Measurements from ENCODE around the gene SHISA9. TPM values are rescaled to one million over a fixed set of nuclear protein-coding genes. Genes with fewer than 3 reads are reported as not detected.

The SHISA9 gene
- total RNA-seq, 2 donors from 2014 or later: 20.5 to 24.0 TPM

GRCh38 chr16:13244770-13245169 lies 343.4 kb downstream of the SHISA9 start:
- no peaks in the 10 kb centered on the region for H3K9me3 ChIP-seq
- WGBS: 96% methylated on average over 5 of the region's 5 CpGs
- intact Hi-C loops (cut with DNase I): no loop called here

GRCh38 chr16:13245713-13246377 lies 344.4 kb downstream of the SHISA9 start:
- Histone ChIP-seq H3K27ac (no peak overlapping the region), H3K9me3 (no peaks in the 10 kb centered on the region), H3K4me1 (replicated peaks) (no peaks in the 10 kb centered on the region), H3K27me3 (replicated peaks; ENCODE audit: insufficient read depth) (no peaks in the 10 kb centered on the region), H3K36me3 (no peaks in the 10 kb centered on the region), H3K4me3 (no peak overlapping the region)
- TF ChIP-seq POLR2AphosphoS5 (IDR thresholded peaks at IDR 0.05) (no peak), CTCF (IDR thresholded peaks at IDR 0.05) (no peak), POLR2A (IDR thresholded peaks at IDR 0.05) (no peak)
- WGBS: 79% methylated on average over 6 of the region's 6 CpGs
- no peak for DNase-seq (ENCODE audit: low spot score)
- intact Hi-C loops (cut with DNase I): no loop called here

More at GRCh38 chr16:13244770-13245169, 343.4 kb downstream of the SHISA9 start:
- Histone ChIP-seq H3K27ac (no peak overlapping the region), H3K4me1 (replicated peaks) (no peaks in the 10 kb centered on the region), H3K36me3 (no peaks in the 10 kb centered on the region), H3K4me3 (no peak overlapping the region), H3K27me3 (replicated peaks; ENCODE audit: insufficient read depth) (no peaks in the 10 kb centered on the region)
- TF ChIP-seq POLR2A (IDR thresholded peaks at IDR 0.05) (no peak), POLR2AphosphoS5 (IDR thresholded peaks at IDR 0.05) (no peak), CTCF (IDR thresholded peaks at IDR 0.05) (no peak)
- no peak for DNase-seq (ENCODE audit: low spot score)

GRCh38 chr16:13254998-13255614 lies 353.7 kb downstream of the SHISA9 start:
- no peak for DNase-seq (ENCODE audit: low spot score)
- Histone ChIP-seq H3K4me1 (replicated peaks) (no peaks in the 10 kb centered on the region), H3K27ac (no peak overlapping the region), H3K4me3 (no peak overlapping the region), H3K9me3 (no peaks in the 10 kb centered on the region), H3K36me3 (no peaks in the 10 kb centered on the region), H3K27me3 (replicated peaks; ENCODE audit: insufficient read depth) (no peaks in the 10 kb centered on the region)
- intact Hi-C loops (cut with DNase I): no loop called here
- TF ChIP-seq POLR2A (IDR thresholded peaks at IDR 0.05) (no peak), CTCF (IDR thresholded peaks at IDR 0.05) (no peak), POLR2AphosphoS5 (IDR thresholded peaks at IDR 0.05) (no peak)
- 74% methylated on average over 1 of the region's 1 CpG for WGBS

- no peaks in the 10 kb centered on the region for H3K27me3 ChIP-seq (replicated peaks; ENCODE audit: insufficient read depth)
- no peak for TF ChIP-seq CTCF (IDR thresholded peaks at IDR 0.05)
- TF ChIP-seq POLR2AphosphoS5 (IDR thresholded peaks at IDR 0.05): no peak
- TF ChIP-seq POLR2A (IDR thresholded peaks at IDR 0.05): no peak
- H3K4me3 ChIP-seq: no peak overlapping the region
- DNase-seq (ENCODE audit: low spot score): no peak
- H3K9me3 ChIP-seq: no peaks in the 10 kb centered on the region
- intact Hi-C loops (cut with DNase I): no loop called here
- WGBS: 87% methylated on average over 3 of the region's 3 CpGs
- H3K36me3 ChIP-seq: no peaks in the 10 kb centered on the region
- H3K4me1 ChIP-seq (replicated peaks): no peaks in the 10 kb centered on the region
- no peak overlapping the region for H3K27ac ChIP-seq
These were observed 361.1 kb downstream of the SHISA9 start for GRCh38 chr16:13262270-13263090.

Measured in prostate gland (tissue), 2 donors.